ENCODE data around the gene YES1. TPM values are rescaled to one million over a fixed set of nuclear protein-coding genes. Genes with fewer than 3 reads are reported as not detected.
A peak's percentile ranks its signal among the peaks of the same experiment; 100 is the strongest.

The YES1 gene
- total RNA-seq, 1 experiment from 2014 or later: 84.5 TPM

DNA sequence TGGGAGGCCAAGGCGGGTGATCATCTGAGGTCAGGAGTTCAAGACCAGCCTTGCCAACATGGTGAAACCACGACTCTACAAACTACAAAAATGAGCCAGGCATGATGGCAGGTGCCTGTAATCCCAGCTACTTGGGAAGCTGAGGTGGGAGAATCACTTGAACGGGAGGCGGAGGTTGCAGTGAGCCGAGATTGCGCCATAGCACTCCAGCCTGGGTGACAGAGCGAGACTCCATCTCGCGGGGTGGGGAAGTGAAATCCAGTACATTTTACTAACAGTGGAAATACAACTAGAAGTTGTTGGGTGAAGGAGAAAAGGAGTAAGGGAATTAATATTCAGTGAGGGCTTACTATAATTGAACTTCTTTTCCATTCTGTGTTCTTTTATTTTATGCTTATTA lies 86.4 kb downstream of the YES1 start:
- Histone ChIP-seq H3K9ac (ENCODE audit: low read length) (no peak overlapping the region), H3K4me3 (replicated peaks in 1 of 2; ENCODE audit: low read depth in 1 of 2, low read length in 2 of 2) (no peak overlapping the region), H3K79me2 (ENCODE audit: insufficient read depth, low read length) (no peaks in the 10 kb centered on the region), H4K20me1 (ENCODE audit: insufficient read depth) (no peaks in the 10 kb centered on the region), H2AFZ (ENCODE audit: low read depth, low read length, poor library complexity, severe bottlenecking) (no peak overlapping the region), H3K9me2 (ENCODE audit: insufficient read depth) (no peaks in the 10 kb centered on the region), H3K4me2 (ENCODE audit: low read length) (no peak overlapping the region), H3K9me3 (ENCODE audit: control insufficient read depth in 1 of 2, insufficient read depth in 1 of 2, low read depth in 1 of 2, low read length in 2 of 2) (no peaks in the 10 kb centered on the region), H3K27me3 (ENCODE audit: insufficient read depth, low read length) (no peaks in the 10 kb centered on the region), H3K27ac (ENCODE audit: low read depth, low read length) (no peak overlapping the region), H3K36me3 (ENCODE audit: control insufficient read depth in 1 of 2, insufficient read depth in 2 of 2, low read length in 2 of 2) (peaks cover 0 to 2% of the 10 kb centered on the region in 2 experiments; a peak in 1 of 4 replicates), H3K4me1 (ENCODE audit: control insufficient read depth in 1 of 2, insufficient read depth in 2 of 2, low read length in 2 of 2) (peaks cover 0 to 3% of the 10 kb centered on the region in 2 experiments; a peak in 1 of 4 replicates)
- BruUV-seq (replicated peaks): no TSS peak
- TF ChIP-seq, protein P1, sequence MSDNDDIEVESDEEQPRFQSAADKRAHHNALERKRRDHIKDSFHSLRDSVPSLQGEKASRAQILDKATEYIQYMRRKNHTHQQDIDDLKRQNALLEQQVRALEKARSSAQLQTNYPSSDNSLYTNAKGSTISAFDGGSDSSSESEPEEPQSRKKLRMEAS (IDR thresholded peaks at IDR 0.05): no peak
- TF ChIP-seq SRF (IDR thresholded peaks at IDR 0.05; ENCODE audit: low read depth) (no peak), EZH2phosphoT487 (IDR thresholded peaks at IDR 0.05; ENCODE audit: borderline replicate concordance) (no peak), EGR1 (IDR thresholded peaks at IDR 0.05; ENCODE audit: low read depth) (no peak)
- TF ChIP-seq, protein P2, sequence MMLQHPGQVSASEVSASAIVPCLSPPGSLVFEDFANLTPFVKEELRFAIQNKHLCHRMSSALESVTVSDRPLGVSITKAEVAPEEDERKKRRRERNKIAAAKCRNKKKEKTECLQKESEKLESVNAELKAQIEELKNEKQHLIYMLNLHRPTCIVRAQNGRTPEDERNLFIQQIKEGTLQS (IDR thresholded peaks at IDR 0.05): no peak
- ATAC-seq (no peak), DNase-seq (ENCODE audit: low read depth, low spot score) (no peak)
- ChIA-PET POLR2A (no interaction called here), RAD21 (ENCODE audit: low non-redundant PET in 1 of 2, low total read pairs in 2 of 2, uncharacterized antibody in 2 of 2, unreplicated experiment in 2 of 2) (no interaction called here), CTCF (interaction anchor here (0.9 kb wide), 1 partner anchor 13 kb away, joined by 3 read pairs; the partner anchor contains the start of gene ENOSF1)
- intact Hi-C loops (cut with micrococcal nuclease): no loop called here

DNA sequence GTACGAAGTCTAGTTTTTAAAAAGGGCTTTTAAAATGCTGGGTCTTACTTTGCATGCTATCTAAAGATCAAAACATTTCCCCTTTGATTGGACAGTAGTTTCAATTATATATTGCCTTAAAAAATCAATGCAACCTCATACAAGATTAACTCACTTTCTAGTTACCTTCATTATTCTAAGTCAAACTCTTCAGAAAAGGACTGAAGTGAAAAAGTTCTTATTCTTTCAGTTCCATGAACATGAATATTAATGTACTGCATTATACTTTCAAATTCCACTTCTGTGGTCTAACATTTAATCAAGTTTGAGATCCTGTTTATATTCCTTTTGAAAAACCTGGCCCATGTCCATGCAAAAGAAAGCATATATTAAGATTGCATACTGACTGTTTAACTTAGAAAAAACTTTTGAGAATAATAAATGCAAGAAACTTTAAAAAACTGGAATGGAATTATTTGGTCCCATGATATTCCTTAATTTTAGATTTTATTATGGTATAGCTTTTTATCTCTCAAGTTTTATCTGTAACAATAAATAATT lies 88.4 kb downstream of the YES1 start:
- POLR2A ChIA-PET: no interaction called here
- no peaks in the 10 kb centered on the region for H3K27me3 ChIP-seq (ENCODE audit: insufficient read depth, low read length)
- ATAC-seq (no peak), DNase-seq (ENCODE audit: low read depth, low spot score) (no peak)
- no peak overlapping the region for H2AFZ ChIP-seq (ENCODE audit: low read depth, low read length, poor library complexity, severe bottlenecking)
- H3K27ac ChIP-seq (ENCODE audit: low read depth, low read length): no peak overlapping the region
- H3K9me3 ChIP-seq (ENCODE audit: control insufficient read depth in 1 of 2, insufficient read depth in 1 of 2, low read depth in 1 of 2, low read length in 2 of 2): no peaks in the 10 kb centered on the region
- no peaks in the 10 kb centered on the region for H3K79me2 ChIP-seq (ENCODE audit: insufficient read depth, low read length)
- RAD21 ChIA-PET (ENCODE audit: low non-redundant PET in 1 of 2, low total read pairs in 2 of 2, uncharacterized antibody in 2 of 2, unreplicated experiment in 2 of 2): no interaction called here
- no peaks in the 10 kb centered on the region for H3K9me2 ChIP-seq (ENCODE audit: insufficient read depth)
- H3K9ac ChIP-seq (ENCODE audit: low read length): no peak overlapping the region
- no peaks in the 10 kb centered on the region; a peak in 1 of 4 replicates for H3K36me3 ChIP-seq (ENCODE audit: control insufficient read depth in 1 of 2, insufficient read depth in 2 of 2, low read length in 2 of 2)
- BruUV-seq (replicated peaks): TSS peak; percentile 54
- no peak overlapping the region for H3K4me3 ChIP-seq (replicated peaks in 1 of 2; ENCODE audit: low read depth in 1 of 2, low read length in 2 of 2)
- no peaks in the 10 kb centered on the region for H4K20me1 ChIP-seq (ENCODE audit: insufficient read depth)
- H3K4me1 ChIP-seq (ENCODE audit: control insufficient read depth in 1 of 2, insufficient read depth in 2 of 2, low read length in 2 of 2): no peaks in the 10 kb centered on the region
- CTCF ChIA-PET: interaction anchor here (0.9 kb wide), 1 partner anchor 11 kb away, joined by 3 read pairs; the partner anchor contains the start of gene ENOSF1
- no peak overlapping the region for H3K4me2 ChIP-seq (ENCODE audit: low read length)
- intact Hi-C loops (cut with micrococcal nuclease): no loop called here
- TF ChIP-seq EGR1 (IDR thresholded peaks at IDR 0.05; ENCODE audit: low read depth): no peak
- TF ChIP-seq POLR2AphosphoS5 (IDR thresholded peaks at IDR 0.05; ENCODE audit: low read depth, low read length): no peak
- TF ChIP-seq EZH2phosphoT487 (IDR thresholded peaks at IDR 0.05; ENCODE audit: borderline replicate concordance): no peak
- TF ChIP-seq SIN3A (IDR thresholded peaks at IDR 0.05; ENCODE audit: low read depth): no peak
- no peak for TF ChIP-seq ZNF274 (IDR thresholded peaks at IDR 0.05; ENCODE audit: low read depth, low read length)
- no peak for TF ChIP-seq RAD21 (IDR thresholded peaks at IDR 0.05; ENCODE audit: low read depth)
- TF ChIP-seq EZH2 (IDR thresholded peaks at IDR 0.05): no peak
- no peak for TF ChIP-seq TCF7L2 (IDR thresholded peaks at IDR 0.05; ENCODE audit: borderline replicate concordance, extremely low read depth, insufficient read depth, insufficient read length)
- no peak for TF ChIP-seq FOSL1 (IDR thresholded peaks at IDR 0.05; ENCODE audit: low read depth)
- no peak for TF ChIP-seq CEBPB (IDR thresholded peaks at IDR 0.05; ENCODE audit: low read depth)
- TF ChIP-seq POLR2A (IDR thresholded peaks at IDR 0.05; ENCODE audit: borderline replicate concordance, extremely low read depth, insufficient read depth, insufficient read length): no peak
- no peak for TF ChIP-seq ELF1 (IDR thresholded peaks at IDR 0.05; ENCODE audit: borderline replicate concordance, low read depth)
- TF ChIP-seq, protein P3, sequence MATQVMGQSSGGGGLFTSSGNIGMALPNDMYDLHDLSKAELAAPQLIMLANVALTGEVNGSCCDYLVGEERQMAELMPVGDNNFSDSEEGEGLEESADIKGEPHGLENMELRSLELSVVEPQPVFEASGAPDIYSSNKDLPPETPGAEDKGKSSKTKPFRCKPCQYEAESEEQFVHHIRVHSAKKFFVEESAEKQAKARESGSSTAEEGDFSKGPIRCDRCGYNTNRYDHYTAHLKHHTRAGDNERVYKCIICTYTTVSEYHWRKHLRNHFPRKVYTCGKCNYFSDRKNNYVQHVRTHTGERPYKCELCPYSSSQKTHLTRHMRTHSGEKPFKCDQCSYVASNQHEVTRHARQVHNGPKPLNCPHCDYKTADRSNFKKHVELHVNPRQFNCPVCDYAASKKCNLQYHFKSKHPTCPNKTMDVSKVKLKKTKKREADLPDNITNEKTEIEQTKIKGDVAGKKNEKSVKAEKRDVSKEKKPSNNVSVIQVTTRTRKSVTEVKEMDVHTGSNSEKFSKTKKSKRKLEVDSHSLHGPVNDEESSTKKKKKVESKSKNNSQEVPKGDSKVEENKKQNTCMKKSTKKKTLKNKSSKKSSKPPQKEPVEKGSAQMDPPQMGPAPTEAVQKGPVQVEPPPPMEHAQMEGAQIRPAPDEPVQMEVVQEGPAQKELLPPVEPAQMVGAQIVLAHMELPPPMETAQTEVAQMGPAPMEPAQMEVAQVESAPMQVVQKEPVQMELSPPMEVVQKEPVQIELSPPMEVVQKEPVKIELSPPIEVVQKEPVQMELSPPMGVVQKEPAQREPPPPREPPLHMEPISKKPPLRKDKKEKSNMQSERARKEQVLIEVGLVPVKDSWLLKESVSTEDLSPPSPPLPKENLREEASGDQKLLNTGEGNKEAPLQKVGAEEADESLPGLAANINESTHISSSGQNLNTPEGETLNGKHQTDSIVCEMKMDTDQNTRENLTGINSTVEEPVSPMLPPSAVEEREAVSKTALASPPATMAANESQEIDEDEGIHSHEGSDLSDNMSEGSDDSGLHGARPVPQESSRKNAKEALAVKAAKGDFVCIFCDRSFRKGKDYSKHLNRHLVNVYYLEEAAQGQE (IDR thresholded peaks at IDR 0.05; ENCODE audit: low read depth): no peak
- TF ChIP-seq CBX3 (IDR thresholded peaks at IDR 0.05; ENCODE audit: low read depth): no peak
